Measurements from ENCODE around the gene NAV2.

NAV2 gene

DNA sequence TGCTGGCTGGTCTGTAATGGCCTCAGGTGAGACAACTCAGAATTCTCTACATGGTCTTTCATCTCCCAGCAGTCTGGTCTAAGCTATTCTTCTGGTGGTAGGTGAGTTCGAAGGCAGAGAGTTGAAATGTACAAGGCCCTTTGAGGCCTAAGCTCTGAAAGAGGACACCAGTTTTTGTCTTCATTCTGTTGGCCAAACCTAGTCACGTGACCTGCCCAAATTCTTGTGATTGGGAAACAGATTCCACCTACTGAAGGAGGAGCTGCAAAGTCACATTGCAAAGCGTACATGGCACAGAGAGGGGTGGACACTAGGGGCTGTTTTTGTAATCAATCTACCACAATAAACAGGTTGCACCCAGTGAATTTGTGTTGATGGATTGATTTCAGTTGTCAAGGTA is 193.5 kb downstream of the NAV2 start:
- no peak overlapping the region for H3K4me3 ChIP-seq (ENCODE audit: low read depth, low read length)
- TF ChIP-seq, protein P1, sequence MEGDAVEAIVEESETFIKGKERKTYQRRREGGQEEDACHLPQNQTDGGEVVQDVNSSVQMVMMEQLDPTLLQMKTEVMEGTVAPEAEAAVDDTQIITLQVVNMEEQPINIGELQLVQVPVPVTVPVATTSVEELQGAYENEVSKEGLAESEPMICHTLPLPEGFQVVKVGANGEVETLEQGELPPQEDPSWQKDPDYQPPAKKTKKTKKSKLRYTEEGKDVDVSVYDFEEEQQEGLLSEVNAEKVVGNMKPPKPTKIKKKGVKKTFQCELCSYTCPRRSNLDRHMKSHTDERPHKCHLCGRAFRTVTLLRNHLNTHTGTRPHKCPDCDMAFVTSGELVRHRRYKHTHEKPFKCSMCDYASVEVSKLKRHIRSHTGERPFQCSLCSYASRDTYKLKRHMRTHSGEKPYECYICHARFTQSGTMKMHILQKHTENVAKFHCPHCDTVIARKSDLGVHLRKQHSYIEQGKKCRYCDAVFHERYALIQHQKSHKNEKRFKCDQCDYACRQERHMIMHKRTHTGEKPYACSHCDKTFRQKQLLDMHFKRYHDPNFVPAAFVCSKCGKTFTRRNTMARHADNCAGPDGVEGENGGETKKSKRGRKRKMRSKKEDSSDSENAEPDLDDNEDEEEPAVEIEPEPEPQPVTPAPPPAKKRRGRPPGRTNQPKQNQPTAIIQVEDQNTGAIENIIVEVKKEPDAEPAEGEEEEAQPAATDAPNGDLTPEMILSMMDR (conservative IDR thresholded peaks at IDR 0.05; ENCODE audit: low read depth, low read length), result no peak
- no peak for DNase-seq (ENCODE audit: low read depth)

DNA sequence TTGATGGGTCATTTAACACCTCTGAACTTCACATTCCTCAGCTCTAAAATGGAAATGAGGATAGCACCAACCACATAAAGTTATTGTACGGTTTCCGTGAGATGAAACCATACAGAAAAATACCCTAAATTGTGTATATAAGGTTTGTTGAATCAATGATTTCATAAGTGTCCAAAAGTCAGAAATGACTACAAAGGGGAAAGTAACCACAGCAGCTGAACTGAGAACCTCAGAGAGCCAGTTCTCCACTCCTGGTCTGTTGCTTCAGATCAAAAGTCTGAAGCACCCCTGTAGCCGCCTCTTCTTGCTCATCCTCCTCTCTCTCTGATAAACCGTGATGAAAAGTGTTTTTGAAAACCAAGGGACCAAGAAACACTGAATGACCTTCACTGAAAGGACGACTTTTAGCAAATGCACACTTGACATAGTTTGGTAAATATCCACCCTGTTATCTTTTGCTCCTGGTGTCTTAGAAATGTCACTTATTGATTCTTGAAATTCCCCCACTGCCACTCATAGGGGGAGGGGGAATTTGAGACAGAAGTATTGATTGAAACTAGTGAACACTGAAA is 194.5 kb downstream of the NAV2 start:
- no peak for DNase-seq (ENCODE audit: low read depth)
- TF ChIP-seq, protein P1 (conservative IDR thresholded peaks at IDR 0.05; ENCODE audit: low read depth, low read length), result no peak
- no peak overlapping the region for H3K4me3 ChIP-seq (ENCODE audit: low read depth, low read length)

- DNase-seq (ENCODE audit: low read depth), result no peak
- no peak overlapping the region for H3K4me3 ChIP-seq (ENCODE audit: low read depth, low read length)
- TF ChIP-seq, protein P1 (conservative IDR thresholded peaks at IDR 0.05; ENCODE audit: low read depth, low read length), result no peak
Observed at GRCh38 chr11:19907839-19908238, 195.2 kb downstream of the NAV2 start.

DNA sequence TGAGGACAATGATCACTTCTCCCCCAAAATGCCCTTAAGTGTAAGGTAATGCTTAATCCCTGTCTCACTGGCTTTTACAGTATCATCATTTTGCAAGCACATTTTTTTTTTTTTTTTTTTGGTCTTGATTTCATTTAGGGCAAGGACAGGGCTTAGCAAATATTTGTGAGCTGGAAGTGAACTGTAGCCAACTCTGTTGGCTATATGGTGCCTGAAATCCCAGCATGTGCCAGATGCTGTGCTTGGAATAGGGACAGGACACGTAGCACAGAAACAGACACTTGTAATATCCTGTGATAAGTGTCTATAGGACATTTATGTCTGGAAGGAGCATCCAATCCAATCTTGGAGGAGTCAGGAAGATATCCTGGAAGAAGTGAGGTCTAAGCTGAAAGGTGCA is 198.3 kb downstream of the NAV2 start:
- no peak for DNase-seq (ENCODE audit: low read depth)
- H3K4me3 ChIP-seq (ENCODE audit: low read depth, low read length), result no peak overlapping the region
- TF ChIP-seq, protein P1 (conservative IDR thresholded peaks at IDR 0.05; ENCODE audit: low read depth, low read length), result no peak

- no peak overlapping the region for H3K4me3 ChIP-seq (ENCODE audit: low read depth, low read length)
- DNase-seq (ENCODE audit: low read depth), result no peak
- TF ChIP-seq, protein P1 (conservative IDR thresholded peaks at IDR 0.05; ENCODE audit: low read depth, low read length), result no peak
Observed at GRCh38 chr11:19912115-19912957, 199.7 kb downstream of the NAV2 start.

GRCh38 chr11:19912958-19913892 is 200.6 kb downstream of the NAV2 start:
- peak; percentile 56 for DNase-seq (ENCODE audit: low read depth)
- no peak overlapping the region for H3K4me3 ChIP-seq (ENCODE audit: low read depth, low read length)
- TF ChIP-seq, protein P1 (conservative IDR thresholded peaks at IDR 0.05; ENCODE audit: low read depth, low read length), result no peak
